H1 (cell line): ENCODE data around the gene ROM1.

Experiments
- BRCA1 ChIP-seq: IDR thresholded peaks from 2 replicates; pipeline ENCODE4 v1.6.1; 2012; ENCODE audit warnings: low read depth, low read length, improper control_type of control experiment
- CBX5 ChIP-seq: fragments of 300-800, 300-1000 bp; sonication (generic); IDR thresholded peaks from 2 replicates; pipeline ENCODE4 v1.7.1; 2016; ENCODE audit warnings: antibody characterized with exemption, low read length, low read depth
- CTCF ChIP-seq, 3 experiments: IDR thresholded peaks; 1 replicate in 2 of 3; 2 replicates in 1 of 3; pipeline versions ENCODE4 v1.5.1 to v1.6.1; 2011; ENCODE audit warnings: low read length in 3 of 3, mild to moderate bottlenecking in 3 of 3, inconsistent platforms in 2 of 3, low read depth in 1 of 3, moderate library complexity in 1 of 3; ENCODE audit not compliant: insufficient read depth in 1 of 3; ENCODE audit errors: control extremely low read depth in 1 of 3
- EZH2 ChIP-seq: fragments of 200-600 bp; sonication (generic); IDR thresholded peaks from 2 replicates; pipeline ENCODE4 v1.7.1; 2012; ENCODE audit warnings: low read depth, mild to moderate bottlenecking, moderate library complexity, low read length, inconsistent platforms; ENCODE audit not compliant: severe bottlenecking
- HDAC6 ChIP-seq: IDR thresholded peaks from one replicate; pipeline ENCODE4 v1.7.1; 2012; ENCODE audit warnings: low read depth, mild to moderate bottlenecking, inconsistent platforms, low read length, moderate library complexity
- MAFK ChIP-seq: IDR thresholded peaks from 2 replicates; pipeline ENCODE4 v1.6.1; 2012; ENCODE audit warnings: low read depth, mild to moderate bottlenecking, improper control_type of control experiment, low read length
- MAX ChIP-seq: IDR thresholded peaks from 2 replicates; pipeline ENCODE4 v1.6.1; 2012; ENCODE audit warnings: inconsistent platforms
- POLR2AphosphoS5 ChIP-seq: IDR thresholded peaks from 2 replicates; pipeline ENCODE4 v1.6.1; 2011; ENCODE audit warnings: low read depth, low read length
- RAD21 ChIP-seq, 2 experiments: IDR thresholded peaks in 1 of 2; conservative IDR thresholded peaks in 1 of 2; 2 replicates each; pipeline ENCODE4 v1.6.1; 2011; ENCODE audit warnings: low read depth in 2 of 2, low read length in 2 of 2, improper control_type of control experiment in 1 of 2, inconsistent platforms in 1 of 2, mild to moderate bottlenecking in 1 of 2, moderate library complexity in 1 of 2
- SAP30 ChIP-seq: fragments of 300-600 bp; sonication (generic); IDR thresholded peaks from 2 replicates; pipeline ENCODE4 v1.7.1; 2012; ENCODE audit warnings: low read length, moderate library complexity, mild to moderate bottlenecking, inconsistent platforms; ENCODE audit not compliant: insufficient read depth, insufficient replicate concordance
- SRF ChIP-seq: IDR thresholded peaks from 2 replicates; pipeline ENCODE4 v1.6.1; 2011; ENCODE audit warnings: mild to moderate bottlenecking, low read depth, low read length, moderate library complexity
- SUZ12 ChIP-seq: fragments of 200-600 bp; sonication (generic); IDR thresholded peaks from 2 replicates; pipeline ENCODE4 v1.6.1; 2012; ENCODE audit warnings: mild to moderate bottlenecking, inconsistent platforms, low read length, moderate library complexity, mixed read lengths
- TBP ChIP-seq: IDR thresholded peaks from 2 replicates; pipeline ENCODE4 v1.6.1; 2011; ENCODE audit warnings: low read depth, low read length, improper control_type of control experiment
- TEAD4 ChIP-seq: IDR thresholded peaks from 2 replicates; pipeline ENCODE4 v1.6.1; 2012; ENCODE audit warnings: low read depth, low read length, inconsistent platforms, mixed read lengths

GRCh38 chr11:62566247-62566646, 46.8 kb upstream of the ROM1 start:
- TF ChIP-seq RAD21 (IDR thresholded peaks at IDR 0.05 in 1 of 2, conservative IDR thresholded peaks at IDR 0.05 in 1 of 2; ENCODE audit: low read depth in 2 of 2, low read length in 2 of 2) (no peak), CBX5 (no peak), TBP (no peak), EZH2 (no peak), HDAC6 (no peak), SAP30 (no peak), CTCF (IDR thresholded peaks at IDR 0.05; ENCODE audit: control extremely low read depth in 1 of 3, insufficient read depth in 1 of 3, low read depth in 1 of 3, low read length in 3 of 3) (no peak), BRCA1 (no peak), TEAD4 (no peak), SUZ12 (no peak), MAX (no peak), MAFK (no peak), SRF (no peak), POLR2AphosphoS5 (no peak)
